HepG2 (cell line): ENCODE measurements around the gene PLCB2. TPM values are rescaled to one million over a fixed set of nuclear protein-coding genes. Genes with fewer than 3 reads are reported as not detected.

ENCODE experiments used
- ATAC-seq: fragments of 200-7000 bp; cut with Tn5 transposase; 3 replicates; pipeline ENCODE4 v1.9.1; 2020; ENCODE audit warnings: mild to moderate bottlenecking, moderate library complexity
- BruUV-seq: library from RNA; stranded (reverse); fragments of 400-500 nt; replicated peaks from 2 replicates; lab custom pipeline; 2021; lab: Mats Ljungman, UMichigan
- CTCF ChIA-PET: fragments of 300-600 bp; formaldehyde crosslinking; extraction: SDS; loops from one replicate; lab custom pipeline; 2021; ENCODE audit warnings: low total read pairs, inconsistent platforms, low intra/inter-chr PET ratio; lab: Yijun Ruan, JAX
- POLR2A ChIA-PET: fragments of 350-600 bp; sonication (Branson Sonifier 250); formaldehyde crosslinking; loops from one replicate; lab custom pipeline; 2020; ENCODE audit warnings: antibody characterized with exemption, inconsistent platforms; lab: Yijun Ruan, JAX
- DNase-seq: peaks from one replicate; pipeline ENCODE4 v3.0.0-alpha.2; 2015; ENCODE audit warnings: low spot score
- FAIRE-seq: peaks from 3 replicates; lab custom pipeline; 2011; peaks lifted over from hg19 to GRCh38; lab: Jason Lieb, UNC
- H2AFZ ChIP-seq: one replicate; pipeline ENCODE4 v1.6.1; 2011; ENCODE audit warnings: low read length, inconsistent platforms
- H3K27ac ChIP-seq: fragments of 300-600 bp; 3 replicates; pipeline ENCODE4 v1.8.0; 2011; ENCODE audit warnings: mixed run types, mild to moderate bottlenecking, mixed read lengths, low read length, inconsistent platforms; ENCODE audit not compliant: insufficient read depth; ENCODE audit errors: extremely low read length
- H3K27me3 ChIP-seq, 2 experiments: fragments of 200-600 bp in 1 of 2; 2 replicates in 1 of 2; 3 replicates in 1 of 2; pipeline versions ENCODE4 v1.6.0 to v1.8.0; 2011; ENCODE audit warnings: low read length in 2 of 2, mild to moderate bottlenecking in 2 of 2, moderate library complexity in 2 of 2, inconsistent platforms in 1 of 2; ENCODE audit not compliant: insufficient read depth in 2 of 2, control insufficient read depth in 1 of 2
- H3K36me3 ChIP-seq, 2 experiments: fragments of 200-600 bp in 1 of 2; replicated peaks in 1 of 2; 2 replicates in 1 of 2; 3 replicates in 1 of 2; pipeline versions ENCODE4 v1.5.1 to v1.8.0; 2011; ENCODE audit warnings: low read length in 2 of 2, inconsistent platforms in 1 of 2; ENCODE audit not compliant: insufficient read depth in 2 of 2, control insufficient read depth in 1 of 2
- H3K4me1 ChIP-seq: 2 replicates; pipeline ENCODE4 v1.5.1; 2012; ENCODE audit warnings: low read length, inconsistent platforms; ENCODE audit not compliant: insufficient read depth
- H3K4me2 ChIP-seq: 2 replicates; pipeline ENCODE4 v1.6.0; 2011; ENCODE audit warnings: low read depth, low read length, inconsistent platforms
- H3K4me3 ChIP-seq, 3 experiments: fragments of 200-600 bp in 1 of 3; sonication (generic), shearing (Covaris generic) in 1 of 3; replicated peaks in 1 of 3; 2 replicates each; pipeline ENCODE4 v1.5.1; 2011 to 2016; ENCODE audit warnings: low read length in 3 of 3, inconsistent platforms in 2 of 3, low read depth in 2 of 3, mild to moderate bottlenecking in 2 of 3, control low read depth in 1 of 3, mixed read lengths in 1 of 3; ENCODE audit not compliant: insufficient read depth in 1 of 3
- H3K79me2 ChIP-seq: one replicate; pipeline ENCODE4 v1.6.1; 2011; ENCODE audit warnings: low read length, inconsistent platforms; ENCODE audit not compliant: insufficient read depth
- H3K9ac ChIP-seq: 2 replicates; pipeline ENCODE4 v1.6.0; 2011; ENCODE audit warnings: mild to moderate bottlenecking, low read depth, low read length, inconsistent platforms; ENCODE audit not compliant: insufficient read depth
- H3K9me3 ChIP-seq: 2 replicates; pipeline ENCODE4 v1.5.1; 2012; ENCODE audit warnings: mild to moderate bottlenecking, low read length
- H4K20me1 ChIP-seq: 2 replicates; pipeline ENCODE4 v1.6.0; 2011; ENCODE audit warnings: inconsistent platforms, mild to moderate bottlenecking, low read length, moderate library complexity; ENCODE audit not compliant: insufficient read depth
- BHLHE40 ChIP-seq: IDR thresholded peaks from 2 replicates; pipeline ENCODE4 v1.6.1; 2011; ENCODE audit warnings: low read length, improper control_type of control experiment
- FOSL2 ChIP-seq: sonication (generic); formaldehyde crosslinking; IDR thresholded peaks from 2 replicates; pipeline ENCODE4 v1.4.0; 2020; ENCODE audit warnings: missing genetic modification reagents
- HCFC1 ChIP-seq: fragments of 150-350 bp; IDR thresholded peaks from 2 replicates; pipeline ENCODE4 v1.6.1; 2014; ENCODE audit warnings: low read depth, low read length
- MBNL3 ChIP-seq: fragments of 250-450 bp; sonication (Bioruptor Pico); conservative IDR thresholded peaks from 2 replicates; pipeline ENCODE4 v1.8.0; 2022; ENCODE audit warnings: mild to moderate bottlenecking, inconsistent platforms
- RBAK ChIP-seq: sonication (generic); formaldehyde crosslinking; IDR thresholded peaks from 2 replicates; pipeline ENCODE4 v1.5.1; 2020; ENCODE audit warnings: mild to moderate bottlenecking, missing genetic modification reagents
- ZNF3 ChIP-seq: IDR thresholded peaks from 2 replicates; pipeline ENCODE4 v1.7.0; 2017; ENCODE audit warnings: inconsistent platforms
- ZNF430 ChIP-seq: sonication (generic); formaldehyde crosslinking; IDR thresholded peaks from 2 replicates; pipeline ENCODE4 v1.9.0; 2021; ENCODE audit warnings: mild to moderate bottlenecking, missing genetic modification reagents
- ZNF589 ChIP-seq: sonication (generic); formaldehyde crosslinking; conservative IDR thresholded peaks from 2 replicates; pipeline ENCODE4 v1.8.0; 2022; ENCODE audit warnings: mild to moderate bottlenecking, moderate library complexity, missing genetic modification reagents
- ZNF879 ChIP-seq: sonication (generic); formaldehyde crosslinking; IDR thresholded peaks from 2 replicates; pipeline ENCODE4 v1.8.1; 2023; ENCODE audit warnings: missing genetic modification reagents
- WGBS: methylation state at CpG from one replicate; pipeline ENCODE4 v1.1.6; 2017; ENCODE audit warnings: low lambda C conversion rate; 5-methylcytosine and 5-hydroxymethylcytosine counted together
- in situ Hi-C: cut with HindIII; loops from 2 replicates; pipeline ENCODE4 v1.10.0; 2017; ENCODE audit warnings: low pct_unique_long_range_greater_than_20kb; ENCODE audit not compliant: extremely low pct_ligation_motif_present
- intact Hi-C: fragments of 100-400 bp; cut with micrococcal nuclease; formaldehyde crosslinking; loops from one replicate; pipeline ENCODE4 v1.10.0; 2022; ENCODE audit not compliant: unreplicated experiment
- polyA plus RNA-seq, 8 experiments: library from polyadenylated mRNA; depleted of rRNA in 3 of 8; stranded (reverse) in 7 of 8; unstranded in 1 of 8; fragments of >200 nt; fragmentation: Illumina TruSeq in 4 of 8; extraction: Trizol in 4 of 8; gene quantifications; 2 replicates each; pipeline versions ENCODE4 v1.2.1 to v1.2.3, GENCODE V29; 2011 to 2016; ENCODE audit warnings: low read depth in 4 of 8, missing spikeins in 1 of 8, mixed read lengths in 1 of 8; ENCODE audit not compliant: insufficient read depth in 1 of 8
- total RNA-seq, 5 experiments: library from RNA; depleted of rRNA; stranded (reverse); fragments of >200 nt; fragmentation: Illumina TruSeq; extraction: Trizol; gene quantifications; 2 replicates each; pipeline ENCODE4 v1.2.3, GENCODE V29; 2016; ENCODE audit warnings: low read depth in 1 of 5
- TF ChIP-seq, protein P1 (sequence below): IDR thresholded peaks from 2 replicates; pipeline ENCODE4 v1.6.1; 2016; ENCODE audit warnings: missing biosample characterization, missing genetic modification reagents, low read depth

Gene PLCB2
- total and polyA plus RNA-seq, 2 of the 13 experiments (the other 11 are each of a cell fraction or from before 2014, with no cell fraction given) = 0.11 TPM; not detected in 1

DNA sequence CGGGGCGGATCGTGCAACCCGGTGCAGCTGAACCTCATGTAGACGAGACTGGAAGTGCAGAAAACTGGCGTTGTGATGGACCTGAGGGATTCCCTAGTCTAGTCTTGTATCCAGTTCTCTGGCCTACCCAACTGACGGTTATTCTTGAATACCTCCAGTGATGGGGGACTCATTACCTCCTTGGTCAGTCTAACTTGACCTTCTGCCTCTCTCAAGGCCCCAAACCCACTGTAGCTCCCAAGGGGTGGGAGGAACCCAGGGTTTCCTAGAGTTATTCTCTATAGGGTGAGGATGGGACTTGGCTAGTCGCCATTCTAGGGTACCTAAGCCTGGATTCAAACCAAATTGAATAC lies 57.5 kb downstream of the PLCB2 start:
- WGBS = 60% methylated on average over 8 of the region's 8 CpGs
- no peaks in the 10 kb centered on the region for H3K9me3 ChIP-seq
- no peak for ATAC-seq
- ChIA-PET POLR2A (no interaction called here), CTCF (interaction anchor here (2.0 kb wide), 1 partner anchor 24 kb away, joined by 5 read pairs; no protein-coding TSS in a partner anchor)
- H3K4me3 ChIP-seq = no peak overlapping the region
- no peaks in the 10 kb centered on the region for H3K79me2 ChIP-seq
- no peak overlapping the region for H3K4me2 ChIP-seq
- no TSS peak for BruUV-seq
- FAIRE-seq = no peak
- intact Hi-C loops = no loop called here
- TF ChIP-seq ZNF879 (no peak), FOSL2 (CRISPR knock-in tag) (no peak), ZNF430 (CRISPR knock-in tag) (no peak)
- TF ChIP-seq, all 625 proteins: peak for 0
- in situ Hi-C loops = no loop called here
- DNase-seq = no peak
- Histone ChIP-seq H3K36me3 (no peaks in the 10 kb centered on the region), H3K9ac (no peak overlapping the region), H3K4me1 (peaks cover 21% of the 10 kb centered on the region), H3K27me3 (peaks cover 1 to 64% of the 10 kb centered on the region in 2 experiments; a peak in 4 of 5 replicates), H4K20me1 (no peaks in the 10 kb centered on the region), H3K27ac (no peak overlapping the region), H2AFZ (no peak overlapping the region)

DNA sequence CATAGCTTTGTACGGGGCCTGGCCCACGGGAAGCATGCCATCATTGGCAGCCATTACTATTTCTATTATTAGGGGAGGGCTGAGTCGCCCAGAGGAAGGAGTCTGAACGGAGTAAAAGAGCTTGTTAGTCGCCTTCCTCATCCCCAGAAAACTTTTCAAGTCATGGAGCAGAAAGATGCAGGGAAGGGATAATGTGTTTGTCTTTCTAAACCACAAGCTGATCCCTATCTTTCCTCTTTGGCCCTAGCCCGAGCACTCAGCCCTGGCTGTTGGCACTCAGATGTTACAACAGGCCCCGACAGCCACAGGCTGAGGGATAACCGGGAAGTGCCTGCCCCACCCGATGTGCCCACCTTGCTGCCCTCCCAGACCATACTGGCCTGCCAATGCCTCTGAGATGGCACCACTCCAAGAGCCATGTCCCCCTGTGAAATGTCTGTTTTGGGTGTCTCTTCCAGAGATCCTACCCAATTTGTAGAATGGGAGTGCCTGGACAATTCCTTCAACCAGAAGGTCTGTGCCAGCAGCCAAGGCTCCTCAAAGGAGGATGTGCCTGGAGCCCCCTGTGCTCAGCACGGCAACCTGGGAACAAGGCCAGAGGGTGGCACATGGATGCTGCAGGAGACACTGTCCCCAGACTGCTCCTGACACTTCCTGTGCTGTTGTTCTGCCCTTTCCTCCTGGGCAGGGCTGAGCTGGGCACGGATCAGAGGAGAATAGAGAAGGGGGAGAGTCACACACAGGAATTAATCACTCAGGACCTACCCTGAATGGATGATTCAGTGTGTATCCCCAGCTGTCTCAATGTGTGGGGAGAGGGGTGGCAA lies 58.0 kb downstream of the PLCB2 start:
- CTCF ChIA-PET = interaction anchor here (2.0 kb wide), 1 partner anchor 25 kb away, joined by 5 read pairs; no protein-coding TSS in a partner anchor
- peaks cover 1 to 62% of the 10 kb centered on the region in 2 experiments; a peak in 4 of 5 replicates for H3K27me3 ChIP-seq
- WGBS = 10% methylated on average over 9 of the region's 11 CpGs
- H3K9me3 ChIP-seq = no peaks in the 10 kb centered on the region
- H3K36me3 ChIP-seq = no peaks in the 10 kb centered on the region
- POLR2A ChIA-PET = no interaction called here
- no peaks in the 10 kb centered on the region for H3K79me2 ChIP-seq
- no peak for ATAC-seq
- no peaks in the 10 kb centered on the region for H4K20me1 ChIP-seq
- H3K4me2 ChIP-seq = no peak overlapping the region
- TF ChIP-seq HCFC1 (no peak), RBAK (no peak), ZNF3 (CRISPR knock-in tag) (no peak), ZNF589 (no peak), BHLHE40 (no peak), MBNL3 (no peak)
- TF ChIP-seq, protein P1, sequence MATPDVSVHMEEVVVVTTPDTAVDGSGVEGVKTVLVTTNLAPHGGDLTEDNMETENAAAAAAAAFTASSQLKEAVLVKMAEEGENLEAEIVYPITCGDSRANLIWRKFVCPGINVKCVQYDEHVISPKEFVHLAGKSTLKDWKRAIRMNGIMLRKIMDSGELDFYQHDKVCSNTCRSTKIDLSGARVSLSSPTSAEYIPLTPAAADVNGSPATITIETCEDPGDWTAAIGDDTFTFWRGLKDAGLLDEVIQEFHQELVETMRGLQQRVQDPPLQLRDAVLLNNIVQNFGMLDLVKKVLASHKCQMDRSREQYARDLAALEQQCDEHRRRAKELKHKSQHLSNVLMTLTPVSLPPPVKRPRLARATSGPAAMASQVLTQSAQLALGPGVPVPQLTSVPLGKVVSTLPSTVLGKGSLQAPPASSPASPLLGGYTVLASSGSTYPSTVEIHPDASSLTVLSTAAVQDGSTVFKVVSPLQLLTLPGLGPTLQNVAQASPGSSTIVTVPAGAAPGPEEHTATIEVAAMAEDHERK (CRISPR knock-in tag) = no peak
- TF ChIP-seq, all 625 proteins: peak for 0
- BruUV-seq = no TSS peak
- intact Hi-C loops = no loop called here
- Histone ChIP-seq H3K9ac (no peak overlapping the region), H3K4me1 (peaks cover 27% of the 10 kb centered on the region), H2AFZ (no peak overlapping the region), H3K27ac (no peak overlapping the region), H3K4me3 (no peak overlapping the region)
- DNase-seq = no peak
- no peak for FAIRE-seq
- in situ Hi-C loops = no loop called here
